DND-41 (cell line): Measurements from ENCODE around the gene WARS2.

Source experiments
- EZH2 ChIP-seq: IDR thresholded peaks from 3 replicates; pipeline ENCODE4 v1.6.1; 2012; ENCODE audit warnings: borderline replicate concordance, low read depth, mild to moderate bottlenecking, moderate library complexity, low read length, inconsistent platforms; ENCODE audit not compliant: severe bottlenecking
- TF ChIP-seq, protein P1 (sequence below): IDR thresholded peaks from 2 replicates; pipeline ENCODE4 v1.5.1; 2012; ENCODE audit warnings: borderline replicate concordance, low read length, moderate library complexity, mild to moderate bottlenecking; ENCODE audit not compliant: poor library complexity, severe bottlenecking; ENCODE audit errors: extremely low read depth

DNA sequence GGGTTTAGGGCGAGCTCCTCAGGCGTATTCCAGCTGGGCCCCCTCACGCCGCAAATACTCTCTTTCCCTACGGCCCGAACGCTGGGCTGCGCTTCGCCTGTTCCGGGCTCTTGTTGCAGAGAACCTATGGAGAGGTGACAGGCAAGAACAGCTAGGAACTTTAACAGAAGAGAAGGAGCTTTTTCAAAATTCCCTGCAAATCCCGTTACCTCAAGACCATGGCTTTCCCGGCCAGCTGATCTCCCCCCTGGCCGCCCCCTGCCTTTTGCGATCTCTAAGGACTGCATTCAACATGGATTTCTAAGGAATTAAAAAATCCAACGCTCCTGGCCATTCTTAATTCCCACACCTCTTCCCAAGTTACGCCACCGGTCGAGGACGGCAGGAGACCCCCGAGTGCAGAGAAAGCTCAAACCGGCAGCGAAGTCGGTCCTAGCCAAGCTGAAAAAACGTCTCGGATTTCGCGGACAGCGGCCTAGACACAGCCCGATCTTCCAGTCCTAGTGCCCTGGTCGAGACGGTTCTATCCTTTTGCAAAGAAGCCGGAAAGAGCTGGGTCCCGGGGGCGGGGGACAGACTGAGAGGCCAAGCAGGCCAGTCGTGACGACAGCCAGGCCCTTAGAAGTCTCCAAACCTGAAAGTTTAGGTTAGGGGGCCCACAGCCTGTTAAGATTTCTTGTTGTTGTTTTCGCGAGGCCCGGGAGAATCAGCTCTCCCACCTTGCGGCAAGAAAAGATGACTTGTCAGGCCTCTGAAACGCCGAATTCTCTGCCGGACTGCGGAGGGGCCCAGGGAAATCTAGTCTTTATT, 151.2 kb downstream of the WARS2 start:
- TF ChIP-seq, protein P1, sequence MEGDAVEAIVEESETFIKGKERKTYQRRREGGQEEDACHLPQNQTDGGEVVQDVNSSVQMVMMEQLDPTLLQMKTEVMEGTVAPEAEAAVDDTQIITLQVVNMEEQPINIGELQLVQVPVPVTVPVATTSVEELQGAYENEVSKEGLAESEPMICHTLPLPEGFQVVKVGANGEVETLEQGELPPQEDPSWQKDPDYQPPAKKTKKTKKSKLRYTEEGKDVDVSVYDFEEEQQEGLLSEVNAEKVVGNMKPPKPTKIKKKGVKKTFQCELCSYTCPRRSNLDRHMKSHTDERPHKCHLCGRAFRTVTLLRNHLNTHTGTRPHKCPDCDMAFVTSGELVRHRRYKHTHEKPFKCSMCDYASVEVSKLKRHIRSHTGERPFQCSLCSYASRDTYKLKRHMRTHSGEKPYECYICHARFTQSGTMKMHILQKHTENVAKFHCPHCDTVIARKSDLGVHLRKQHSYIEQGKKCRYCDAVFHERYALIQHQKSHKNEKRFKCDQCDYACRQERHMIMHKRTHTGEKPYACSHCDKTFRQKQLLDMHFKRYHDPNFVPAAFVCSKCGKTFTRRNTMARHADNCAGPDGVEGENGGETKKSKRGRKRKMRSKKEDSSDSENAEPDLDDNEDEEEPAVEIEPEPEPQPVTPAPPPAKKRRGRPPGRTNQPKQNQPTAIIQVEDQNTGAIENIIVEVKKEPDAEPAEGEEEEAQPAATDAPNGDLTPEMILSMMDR: no peak
- TF ChIP-seq EZH2: no peak
